Peyer's patch (tissue), 4 donors: Measurements from ENCODE around the gene KIAA2012.

Source experiments
- CTCF ChIP-seq, 6 experiments: fragments of 450-650 bp in 4 of 6; fragments of 200-600 bp in 2 of 6; sonication (generic) in 1 of 6; IDR thresholded peaks; one replicate each; pipeline ENCODE4 v1.5.1; 2017 to 2019; ENCODE audit warnings: antibody characterized with exemption in 6 of 6, mild to moderate bottlenecking in 3 of 6, moderate library complexity in 1 of 6
- POLR2A ChIP-seq, 2 donors: fragments of 450-650 bp; IDR thresholded peaks; one replicate each; pipeline ENCODE4 v1.5.1; 2017; ENCODE audit warnings: antibody characterized with exemption in 2 of 2, mild to moderate bottlenecking in 2 of 2, moderate library complexity in 2 of 2

- TF ChIP-seq CTCF (IDR thresholded peaks at IDR 0.05) (no peak), POLR2A (IDR thresholded peaks at IDR 0.05) (no peak)
Observed at GRCh38 chr2:202157211-202157990, 84.3 kb downstream of the KIAA2012 start.
